ENCODE results near the gene BMP8B.

Gene BMP8B

GRCh38 chr1:39755965-39756659 lies 32.6 kb downstream of the BMP8B start:
- peak; percentile 98 for DNase-seq

- peak; percentile 100 for DNase-seq
Observed at GRCh38 chr1:39754906-39755504, 33.7 kb downstream of the BMP8B start.

- DNase-seq, result peak; percentile 100
Observed at GRCh38 chr1:39754026-39754570, 34.6 kb downstream of the BMP8B start.

GRCh38 chr1:39753132-39754025 lies 35.3 kb downstream of the BMP8B start:
- DNase-seq, result no peak

GRCh38 chr1:39752703-39753102 lies 36.0 kb downstream of the BMP8B start:
- DNase-seq, result no peak

- DNase-seq, result no peak
Observed at GRCh38 chr1:39751595-39751994, 37.1 kb downstream of the BMP8B start.

- no peak for DNase-seq
Observed at GRCh38 chr1:39745016-39745670, 43.5 kb downstream of the BMP8B start.

- no peak for DNase-seq
Observed at GRCh38 chr1:39738622-39739366, 49.9 kb downstream of the BMP8B start, which contains the start of gene PPIE. TSS of gene PPIE (plus strand) at chr1:39738882. CDS start at chr1:39738901, 19 bp downstream.

GRCh38 chr1:39737546-39738169 lies 51.0 kb downstream of the BMP8B start:
- no peak for DNase-seq

- DNase-seq, result no peak
Observed at GRCh38 chr1:39735731-39736130, 52.9 kb downstream of the BMP8B start.

GRCh38 chr1:39733161-39733560 lies 55.5 kb downstream of the BMP8B start:
- DNase-seq, result no peak

GRCh38 chr1:39732730-39733129 lies 55.9 kb downstream of the BMP8B start:
- no peak for DNase-seq

- no peak for DNase-seq
Observed at GRCh38 chr1:39729842-39730241, 58.8 kb downstream of the BMP8B start.

GRCh38 chr1:39729030-39729429 lies 59.6 kb downstream of the BMP8B start:
- no peak for DNase-seq

GRCh38 chr1:39727932-39728317 lies 60.7 kb downstream of the BMP8B start:
- DNase-seq, result no peak

- no peak for DNase-seq
Observed at GRCh38 chr1:39727221-39727931, 61.3 kb downstream of the BMP8B start.

GRCh38 chr1:39726600-39726999 lies 62.1 kb downstream of the BMP8B start:
- no peak for DNase-seq

GRCh38 chr1:39722495-39722894 lies 66.2 kb downstream of the BMP8B start:
- DNase-seq, result no peak

GRCh38 chr1:39721664-39722063 lies 67.0 kb downstream of the BMP8B start:
- no peak for DNase-seq

- peak; percentile 100 for DNase-seq
Observed at GRCh38 chr1:39720094-39720999, 68.3 kb downstream of the BMP8B start.
